PC-3 (cell line): ENCODE results near the gene PMEPA1.

Source experiments
- EZH2 ChIP-seq: fragments of 300-600 bp; sonication (generic); IDR thresholded peaks from one replicate; pipeline ENCODE4 v1.6.1; 2017; ENCODE audit warnings: antibody characterized with exemption, mild to moderate bottlenecking, low read length; ENCODE audit not compliant: unreplicated experiment
- TF ChIP-seq, protein P1 (sequence below): fragments of 300-600 bp; sonication (generic); conservative IDR thresholded peaks from 2 replicates; pipeline ENCODE4 v1.5.1; 2017; ENCODE audit warnings: antibody characterized with exemption, low read depth, mild to moderate bottlenecking, low read length

DNA sequence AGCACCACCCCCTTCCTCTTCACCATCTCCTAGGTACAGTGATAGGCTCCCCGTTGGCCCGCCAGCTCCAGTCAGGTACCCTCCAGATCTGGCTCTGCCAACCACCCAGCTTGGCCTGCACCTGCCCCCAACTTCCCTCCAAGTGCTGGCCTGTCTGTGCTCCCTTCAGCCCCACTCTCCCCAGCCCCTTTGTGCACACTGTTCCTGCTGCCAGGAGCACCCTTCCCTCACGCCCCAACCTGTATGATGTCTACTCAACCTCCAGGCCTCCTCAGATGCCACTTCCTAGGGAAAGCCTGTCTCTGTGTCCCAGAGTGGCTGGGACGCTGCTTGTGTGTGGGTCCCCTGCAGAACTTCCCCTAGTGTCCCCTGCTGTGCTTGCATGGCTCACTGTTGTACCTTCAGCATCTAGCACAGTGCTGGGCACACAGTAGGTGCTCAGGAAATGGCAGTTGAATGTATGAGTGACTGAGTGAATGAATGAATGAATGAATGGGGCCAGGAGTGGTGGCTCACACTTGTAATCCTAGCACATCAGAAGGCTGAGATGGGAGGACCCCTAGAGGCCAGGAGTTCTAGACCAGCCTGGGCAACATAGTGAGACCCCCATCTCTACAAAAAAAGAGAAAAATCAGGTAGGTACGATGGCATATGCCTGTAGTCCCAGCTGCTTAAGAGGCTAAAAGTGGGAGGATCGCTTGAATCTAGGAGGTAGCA lies 92.6 kb downstream of the PMEPA1 start:
- TF ChIP-seq, protein P1, sequence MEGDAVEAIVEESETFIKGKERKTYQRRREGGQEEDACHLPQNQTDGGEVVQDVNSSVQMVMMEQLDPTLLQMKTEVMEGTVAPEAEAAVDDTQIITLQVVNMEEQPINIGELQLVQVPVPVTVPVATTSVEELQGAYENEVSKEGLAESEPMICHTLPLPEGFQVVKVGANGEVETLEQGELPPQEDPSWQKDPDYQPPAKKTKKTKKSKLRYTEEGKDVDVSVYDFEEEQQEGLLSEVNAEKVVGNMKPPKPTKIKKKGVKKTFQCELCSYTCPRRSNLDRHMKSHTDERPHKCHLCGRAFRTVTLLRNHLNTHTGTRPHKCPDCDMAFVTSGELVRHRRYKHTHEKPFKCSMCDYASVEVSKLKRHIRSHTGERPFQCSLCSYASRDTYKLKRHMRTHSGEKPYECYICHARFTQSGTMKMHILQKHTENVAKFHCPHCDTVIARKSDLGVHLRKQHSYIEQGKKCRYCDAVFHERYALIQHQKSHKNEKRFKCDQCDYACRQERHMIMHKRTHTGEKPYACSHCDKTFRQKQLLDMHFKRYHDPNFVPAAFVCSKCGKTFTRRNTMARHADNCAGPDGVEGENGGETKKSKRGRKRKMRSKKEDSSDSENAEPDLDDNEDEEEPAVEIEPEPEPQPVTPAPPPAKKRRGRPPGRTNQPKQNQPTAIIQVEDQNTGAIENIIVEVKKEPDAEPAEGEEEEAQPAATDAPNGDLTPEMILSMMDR: no peak; the same call in 1 of the 2 replicates
- no peak for TF ChIP-seq EZH2
